ENCODE measurements around the gene POU6F2.

GRCh38 chr7:38975944-38976392 lies 1.7 kb upstream of the POU6F2 start:
- TF ChIP-seq CTCF (IDR thresholded peaks at IDR 0.05) = no peak
- TF ChIP-seq POLR2A (IDR thresholded peaks at IDR 0.05) = no peak

Measured in body of pancreas (tissue), 4 donors.